HCT116 (cell line): Measurements from ENCODE around the gene FZR1. TPM values are rescaled to one million over a fixed set of nuclear protein-coding genes. Genes with fewer than 3 reads are reported as not detected.

Experiments
- ATAC-seq: fragments of 200-7000 bp; cut with Tn5 transposase; 2 replicates; pipeline ENCODE4 v1.9.1; 2020; ENCODE audit warnings: mild to moderate bottlenecking, moderate library complexity
- BruUV-seq: library from RNA; stranded (reverse); fragments of 400-500 nt; replicated peaks from 2 replicates; lab custom pipeline; 2021; lab: Mats Ljungman, UMichigan
- CTCF ChIA-PET: fragments of 300-600 bp; sonication (Branson Sonifier 250); formaldehyde crosslinking; loops from one replicate; lab custom pipeline; 2021; ENCODE audit warnings: antibody characterized with exemption; lab: Charles Lee
- POLR2A ChIA-PET: fragments of 300-600, 350-600 bp; sonication (Branson Sonifier 250); formaldehyde crosslinking; loops from one replicate; lab custom pipeline; 2021; ENCODE audit warnings: antibody characterized with exemption; lab: Charles Lee
- RAD21 ChIA-PET, 2 experiments: fragments of 300-600 bp; sonication (Branson Sonifier 250); formaldehyde crosslinking; loops; one replicate each; lab custom pipeline; 2023; ENCODE audit warnings: low total read pairs in 2 of 2; ENCODE audit not compliant: uncharacterized antibody in 2 of 2, unreplicated experiment in 2 of 2, low non-redundant PET in 1 of 2; lab: Charles Lee
- DNase-seq: peaks from one replicate; pipeline ENCODE4 v3.0.0-alpha.2; 2010; ENCODE audit warnings: low read depth, low spot score
- H2AFZ ChIP-seq: fragments of 200-600 bp; shearing (Covaris generic), sonication (generic); 2 replicates; pipeline ENCODE4 v1.6.1; 2017; ENCODE audit warnings: low read depth, mixed run types, mixed read lengths, antibody characterized with exemption, low read length; ENCODE audit not compliant: poor library complexity, severe bottlenecking
- H3K27ac ChIP-seq: 2 replicates; pipeline ENCODE4 v1.5.1; 2012; ENCODE audit warnings: low read depth, low read length
- H3K27me3 ChIP-seq: fragments of 200-600 bp; sonication (generic); 2 replicates; pipeline ENCODE4 v1.6.1; 2016; ENCODE audit warnings: mixed run types, low read length, mixed read lengths; ENCODE audit not compliant: insufficient read depth
- H3K36me3 ChIP-seq, 2 experiments: fragments of 200-500 bp in 1 of 2; fragments of 200-600 bp in 1 of 2; sonication (Bioruptor generic) in 1 of 2; sonication (generic) in 1 of 2; 2 replicates each; pipeline versions ENCODE4 v1.5.1 to v1.6.1; 2014 to 2016; ENCODE audit warnings: low read length in 2 of 2, inconsistent platforms in 1 of 2, mixed read lengths in 1 of 2, mixed run types in 1 of 2; ENCODE audit not compliant: insufficient read depth in 2 of 2, control insufficient read depth in 1 of 2
- H3K4me1 ChIP-seq, 2 experiments: fragments of 200-600 bp in 1 of 2; sonication (generic) in 1 of 2; 2 replicates each; pipeline versions ENCODE4 v1.5.1 to v1.6.1; 2012 to 2017; ENCODE audit warnings: low read length in 2 of 2, inconsistent platforms in 1 of 2, mild to moderate bottlenecking in 1 of 2, mixed read lengths in 1 of 2, mixed run types in 1 of 2, moderate library complexity in 1 of 2; ENCODE audit not compliant: insufficient read depth in 2 of 2, control insufficient read depth in 1 of 2
- H3K4me2 ChIP-seq: fragments of 200-600 bp; sonication (generic); 2 replicates; pipeline ENCODE4 v1.6.1; 2017; ENCODE audit warnings: mixed run types, low read length, mixed read lengths
- H3K4me3 ChIP-seq, 2 experiments: fragments of 200-600 bp in 1 of 2; sonication (generic) in 1 of 2; replicated peaks in 1 of 2; 2 replicates each; pipeline ENCODE4 v1.5.1; 2011 to 2016; ENCODE audit warnings: low read length in 2 of 2, control low read depth in 1 of 2, low read depth in 1 of 2, mild to moderate bottlenecking in 1 of 2, mixed read lengths in 1 of 2, mixed run types in 1 of 2
- H3K79me2 ChIP-seq: fragments of 200-600 bp; sonication (generic); 2 replicates; pipeline ENCODE4 v1.6.1; 2017; ENCODE audit warnings: mild to moderate bottlenecking, mixed run types, low read length, moderate library complexity, mixed read lengths; ENCODE audit not compliant: insufficient read depth
- H3K9ac ChIP-seq: fragments of 200-600 bp; sonication (generic); 2 replicates; pipeline ENCODE4 v1.6.1; 2016; ENCODE audit warnings: low read length, mixed read lengths
- H3K9me2 ChIP-seq: fragments of 200-600 bp; sonication (generic), shearing (Covaris generic); 2 replicates; pipeline ENCODE4 v1.6.1; 2017; ENCODE audit warnings: mixed run types, mild to moderate bottlenecking, moderate library complexity; ENCODE audit not compliant: insufficient read depth
- H3K9me3 ChIP-seq, 2 experiments: fragments of 200-500 bp in 1 of 2; fragments of 200-600 bp in 1 of 2; sonication (Bioruptor generic) in 1 of 2; sonication (generic) in 1 of 2; 2 replicates each; pipeline ENCODE4 v1.6.1; 2014 to 2017; ENCODE audit warnings: low read length in 2 of 2, mixed read lengths in 2 of 2, inconsistent platforms in 1 of 2, low read depth in 1 of 2, mild to moderate bottlenecking in 1 of 2, mixed run types in 1 of 2, moderate library complexity in 1 of 2; ENCODE audit not compliant: control insufficient read depth in 1 of 2, insufficient read depth in 1 of 2
- H4K20me1 ChIP-seq: fragments of 200-600 bp; sonication (generic), shearing (Covaris generic); 2 replicates; pipeline ENCODE4 v1.6.1; 2017; ENCODE audit warnings: mixed run types, mild to moderate bottlenecking, moderate library complexity; ENCODE audit not compliant: insufficient read depth
- ELF1 ChIP-seq: IDR thresholded peaks from 2 replicates; pipeline ENCODE4 v1.6.1; 2012; ENCODE audit warnings: low read depth, borderline replicate concordance
- FOSL1 ChIP-seq: IDR thresholded peaks from 2 replicates; pipeline ENCODE4 v1.6.1; 2012; ENCODE audit warnings: low read depth
- POLR2AphosphoS5 ChIP-seq: IDR thresholded peaks from 2 replicates; pipeline ENCODE4 v1.6.1; 2011; ENCODE audit warnings: mild to moderate bottlenecking, low read depth, low read length, moderate library complexity
- SP1 ChIP-seq: IDR thresholded peaks from 2 replicates; pipeline ENCODE4 v1.6.1; 2012; ENCODE audit warnings: low read depth
- YY1 ChIP-seq: IDR thresholded peaks from 2 replicates; pipeline ENCODE4 v1.6.1; 2011; ENCODE audit warnings: low read length, low read depth, moderate library complexity, mild to moderate bottlenecking; ENCODE audit not compliant: insufficient replicate concordance; ENCODE audit errors: extremely low read depth
- ZFX ChIP-seq: fragments of 450-650 bp; IDR thresholded peaks from 2 replicates; pipeline ENCODE4 v1.6.1; 2017
- intact Hi-C: fragments of 100-400 bp; cut with micrococcal nuclease; formaldehyde crosslinking; loops from 2 replicates; pipeline ENCODE4 v1.10.0; 2022
- total RNA-seq: library from RNA; stranded (reverse); gene quantifications from one replicate; pipeline ENCODE4 v1.2.1, GENCODE V29; 2021; ENCODE audit not compliant: unreplicated experiment
- TF ChIP-seq, protein P1 (sequence below), 3 experiments: fragments of 200-600 bp in 1 of 3; sonication (generic) in 1 of 3; IDR thresholded peaks in 2 of 3; conservative IDR thresholded peaks in 1 of 3; 2 replicates each; pipeline ENCODE4 v1.5.1; 2012 to 2017; ENCODE audit warnings: low read depth in 2 of 3, low read length in 2 of 3, antibody characterized with exemption in 1 of 3, borderline replicate concordance in 1 of 3, control low read depth in 1 of 3, mild to moderate bottlenecking in 1 of 3, mixed read lengths in 1 of 3, mixed run types in 1 of 3, moderate library complexity in 1 of 3; ENCODE audit not compliant: insufficient read depth in 1 of 3
- TF ChIP-seq, protein P2 (sequence below): IDR thresholded peaks from 2 replicates; pipeline ENCODE4 v1.6.1; 2012

The FZR1 gene
- total RNA-seq, 1 experiment from 2014 or later, result 60.3 TPM

DNA sequence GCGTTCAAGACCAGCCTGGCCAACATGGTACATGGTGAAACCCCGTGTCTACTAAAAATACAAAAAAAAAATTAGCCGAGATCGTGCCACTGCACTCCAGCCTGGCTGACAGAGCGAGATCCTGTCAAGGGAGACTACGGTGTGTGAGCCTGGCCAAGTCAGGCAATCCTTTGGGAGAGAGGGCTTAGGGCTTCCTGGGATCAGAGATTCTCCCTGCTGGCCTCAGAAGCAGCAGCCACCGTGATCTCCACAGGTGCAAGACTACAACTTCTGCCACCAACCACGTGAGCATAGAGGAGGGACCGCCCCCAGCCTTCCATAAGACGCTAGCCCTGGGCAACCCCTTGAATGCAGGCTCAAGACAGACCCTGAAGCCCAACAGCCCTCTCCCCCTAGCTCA lies 43.7 kb downstream of the FZR1 start (continued):
- TF ChIP-seq, protein P1, sequence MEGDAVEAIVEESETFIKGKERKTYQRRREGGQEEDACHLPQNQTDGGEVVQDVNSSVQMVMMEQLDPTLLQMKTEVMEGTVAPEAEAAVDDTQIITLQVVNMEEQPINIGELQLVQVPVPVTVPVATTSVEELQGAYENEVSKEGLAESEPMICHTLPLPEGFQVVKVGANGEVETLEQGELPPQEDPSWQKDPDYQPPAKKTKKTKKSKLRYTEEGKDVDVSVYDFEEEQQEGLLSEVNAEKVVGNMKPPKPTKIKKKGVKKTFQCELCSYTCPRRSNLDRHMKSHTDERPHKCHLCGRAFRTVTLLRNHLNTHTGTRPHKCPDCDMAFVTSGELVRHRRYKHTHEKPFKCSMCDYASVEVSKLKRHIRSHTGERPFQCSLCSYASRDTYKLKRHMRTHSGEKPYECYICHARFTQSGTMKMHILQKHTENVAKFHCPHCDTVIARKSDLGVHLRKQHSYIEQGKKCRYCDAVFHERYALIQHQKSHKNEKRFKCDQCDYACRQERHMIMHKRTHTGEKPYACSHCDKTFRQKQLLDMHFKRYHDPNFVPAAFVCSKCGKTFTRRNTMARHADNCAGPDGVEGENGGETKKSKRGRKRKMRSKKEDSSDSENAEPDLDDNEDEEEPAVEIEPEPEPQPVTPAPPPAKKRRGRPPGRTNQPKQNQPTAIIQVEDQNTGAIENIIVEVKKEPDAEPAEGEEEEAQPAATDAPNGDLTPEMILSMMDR (IDR thresholded peaks at IDR 0.05 in 2 of 3, conservative IDR thresholded peaks at IDR 0.05 in 1 of 3; ENCODE audit: borderline replicate concordance in 1 of 3, insufficient read depth in 1 of 3, low read depth in 2 of 3, low read length in 2 of 3), result no peak
- TF ChIP-seq POLR2AphosphoS5 (no peak), FOSL1 (no peak), YY1 (no peak), ELF1 (no peak), SP1 (no peak)

DNA sequence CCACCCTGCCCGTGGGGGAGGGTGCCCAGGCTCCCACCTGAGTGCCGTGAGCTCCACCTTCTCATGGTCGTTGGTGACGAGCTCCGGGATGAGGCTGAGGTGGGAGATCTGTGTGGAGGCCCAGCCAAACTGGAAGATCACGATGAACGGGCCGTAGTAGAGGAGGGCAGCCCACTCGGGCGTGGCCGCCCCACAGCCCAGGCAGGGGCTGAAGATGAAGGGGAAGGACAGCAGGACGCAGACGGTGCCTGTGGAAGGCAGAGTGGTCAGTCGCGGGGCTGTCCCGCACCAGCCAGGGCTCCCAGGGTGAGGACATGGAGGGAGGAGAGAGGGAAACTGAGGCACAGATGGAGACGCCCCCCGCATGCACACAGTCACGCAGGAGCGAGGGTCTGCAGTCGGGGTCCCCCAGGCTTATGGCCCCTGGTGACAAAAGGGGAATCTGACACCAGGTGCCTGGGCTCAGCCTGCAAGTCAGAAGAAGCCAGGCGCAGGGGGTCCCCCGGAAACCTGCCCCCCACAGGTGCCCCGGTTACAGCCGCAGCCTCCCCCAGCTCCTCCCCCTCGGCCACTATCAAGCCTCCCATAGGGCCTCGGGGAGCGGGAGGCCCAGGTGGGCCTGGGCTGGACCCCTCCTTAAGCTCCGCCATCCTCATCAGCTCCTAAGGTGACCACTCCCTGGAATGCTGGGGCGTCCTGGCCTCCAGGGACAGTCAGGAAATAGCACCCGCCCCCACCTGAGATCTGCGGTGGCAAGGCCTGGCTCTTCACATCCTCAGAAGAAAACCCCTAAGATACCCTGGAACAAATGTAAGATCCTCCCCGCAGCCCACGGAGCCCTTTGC lies 45.1 kb downstream of the FZR1 start:
- POLR2A ChIA-PET, result no interaction called here
- H3K4me1 ChIP-seq, result peaks cover 8 to 28% of the 10 kb centered on the region in 2 experiments
- intact Hi-C loops, result no loop called here
- no peak for TF ChIP-seq ZFX
- TF ChIP-seq, protein P2, sequence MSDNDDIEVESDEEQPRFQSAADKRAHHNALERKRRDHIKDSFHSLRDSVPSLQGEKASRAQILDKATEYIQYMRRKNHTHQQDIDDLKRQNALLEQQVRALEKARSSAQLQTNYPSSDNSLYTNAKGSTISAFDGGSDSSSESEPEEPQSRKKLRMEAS, result no peak
- TF ChIP-seq SP1, result no peak
- no peak for TF ChIP-seq POLR2AphosphoS5
- TF ChIP-seq, all 23 proteins: peak for 0
- RAD21 ChIA-PET, result no interaction called here
- peaks cover 2 to 18% of the 10 kb centered on the region in 2 experiments; a peak in 3 of 4 replicates for H3K36me3 ChIP-seq
- H3K9me2 ChIP-seq, result no peaks in the 10 kb centered on the region
- H4K20me1 ChIP-seq, result peaks cover 3% of the 10 kb centered on the region; the same call in 1 of the 2 replicates
- no peaks in the 10 kb centered on the region for H3K9me3 ChIP-seq
- H3K4me3 ChIP-seq, result no peak overlapping the region
- ATAC-seq (no peak), DNase-seq (no peak)
- H3K4me2 ChIP-seq, result no peak overlapping the region
- H3K27me3 ChIP-seq, result no peaks in the 10 kb centered on the region
- peaks cover 71% of the 10 kb centered on the region for H3K79me2 ChIP-seq
- no peak overlapping the region for H2AFZ ChIP-seq
- H3K9ac ChIP-seq, result no peak overlapping the region
- CTCF ChIA-PET, result no interaction called here
- no TSS peak for BruUV-seq
- H3K27ac ChIP-seq, result no peak overlapping the region; the same call in 1 of the 2 replicates
